ENCODE data around the gene C1QTNF6. TPM values are rescaled to one million over a fixed set of nuclear protein-coding genes. Genes with fewer than 3 reads are reported as not detected.

Gene C1QTNF6
- polyA plus RNA-seq, 1 donor (not counting 4 experiments of a cell fraction or from before 2014, with no cell fraction given), result 17.1 TPM

- Histone ChIP-seq H3K36me3 (ENCODE audit: control insufficient read depth in 2 of 2, extremely low read depth in 1 of 2, insufficient read depth in 2 of 2, low read length in 2 of 2) (no peaks in the 10 kb centered on the region), H2AFZ (ENCODE audit: control insufficient read depth, low read length) (no peak overlapping the region), H3K4me1 (ENCODE audit: control insufficient read depth, extremely low read depth, insufficient read depth, low read length) (peaks cover 27% of the 10 kb centered on the region), H3K9ac (ENCODE audit: control insufficient read depth, extremely low read depth, insufficient read depth, low read length) (no peak overlapping the region), H3K4me3 (ENCODE audit: control insufficient read depth in 2 of 3, extremely low read depth in 1 of 3, insufficient read depth in 2 of 3, low read depth in 1 of 3, low read length in 3 of 3) (no peak overlapping the region), H3K9me1 (ENCODE audit: control insufficient read depth, extremely low read depth, insufficient read depth, low read length) (peaks cover 2% of the 10 kb centered on the region), H3K27me3 (ENCODE audit: control insufficient read depth, extremely low read depth, insufficient read depth, low read length) (no peaks in the 10 kb centered on the region), H3K4me2 (ENCODE audit: control insufficient read depth, extremely low read depth, insufficient read depth, low read depth, low read length) (peak overlapping the region; percentile 46), H3K27ac (ENCODE audit: control insufficient read depth, insufficient read depth, low read length) (no peak overlapping the region), H4K20me1 (ENCODE audit: control insufficient read depth, extremely low read depth, insufficient read depth, low read length) (no peaks in the 10 kb centered on the region), H3K9me3 (ENCODE audit: control insufficient read depth, low read depth, low read length) (no peaks in the 10 kb centered on the region), H3K79me2 (ENCODE audit: control insufficient read depth, insufficient read depth, low read length) (no peaks in the 10 kb centered on the region)
- no peak for DNase-seq (ENCODE audit: low read depth, low spot score)
- TF ChIP-seq CTCF (optimal IDR thresholded peaks at IDR 0.05 in 1 of 3, IDR thresholded peaks at IDR 0.05 in 1 of 3, conservative IDR thresholded peaks at IDR 0.05 in 1 of 3; ENCODE audit: extremely low read depth in 1 of 3, insufficient read depth in 2 of 3, low read length in 3 of 3) (no peak), EZH2 (IDR thresholded peaks at IDR 0.05; ENCODE audit: low read length) (no peak)
- FAIRE-seq, result no peak
- dilution Hi-C loops (cut with MboI; ENCODE audit: extremely low pct_ligation_motif_present, low sequenced_read_pairs), result no loop called here
Measured at GRCh38 chr22:37146507-37147180, 41.4 kb downstream of the C1QTNF6 start.

- DNase-seq (ENCODE audit: low read depth, low spot score), result no peak
- H3K9ac ChIP-seq (ENCODE audit: control insufficient read depth, extremely low read depth, insufficient read depth, low read length), result no peak overlapping the region
- no peak overlapping the region for H2AFZ ChIP-seq (ENCODE audit: control insufficient read depth, low read length)
- no peaks in the 10 kb centered on the region for H3K79me2 ChIP-seq (ENCODE audit: control insufficient read depth, insufficient read depth, low read length)
- H4K20me1 ChIP-seq (ENCODE audit: control insufficient read depth, extremely low read depth, insufficient read depth, low read length), result no peaks in the 10 kb centered on the region
- no peaks in the 10 kb centered on the region for H3K9me3 ChIP-seq (ENCODE audit: control insufficient read depth, low read depth, low read length)
- no peak for TF ChIP-seq CTCF (optimal IDR thresholded peaks at IDR 0.05 in 1 of 3, IDR thresholded peaks at IDR 0.05 in 1 of 3, conservative IDR thresholded peaks at IDR 0.05 in 1 of 3; ENCODE audit: extremely low read depth in 1 of 3, insufficient read depth in 2 of 3, low read length in 3 of 3)
- no peak for TF ChIP-seq EZH2 (IDR thresholded peaks at IDR 0.05; ENCODE audit: low read length)
- no peak overlapping the region for H3K27ac ChIP-seq (ENCODE audit: control insufficient read depth, insufficient read depth, low read length)
- FAIRE-seq, result peak; percentile 87
- H3K4me3 ChIP-seq (ENCODE audit: control insufficient read depth in 2 of 3, extremely low read depth in 1 of 3, insufficient read depth in 2 of 3, low read depth in 1 of 3, low read length in 3 of 3), result no peak overlapping the region
- no peaks in the 10 kb centered on the region for H3K36me3 ChIP-seq (ENCODE audit: control insufficient read depth in 2 of 2, extremely low read depth in 1 of 2, insufficient read depth in 2 of 2, low read length in 2 of 2)
- dilution Hi-C loops (cut with MboI; ENCODE audit: extremely low pct_ligation_motif_present, low sequenced_read_pairs), result no loop called here
- H3K9me1 ChIP-seq (ENCODE audit: control insufficient read depth, extremely low read depth, insufficient read depth, low read length), result peaks cover 2% of the 10 kb centered on the region
- H3K27me3 ChIP-seq (ENCODE audit: control insufficient read depth, extremely low read depth, insufficient read depth, low read length), result no peaks in the 10 kb centered on the region
- H3K4me1 ChIP-seq (ENCODE audit: control insufficient read depth, extremely low read depth, insufficient read depth, low read length), result peaks cover 27% of the 10 kb centered on the region
- peak overlapping the region; percentile 46 for H3K4me2 ChIP-seq (ENCODE audit: control insufficient read depth, extremely low read depth, insufficient read depth, low read depth, low read length)
Measured at GRCh38 chr22:37146051-37146385, 42.0 kb downstream of the C1QTNF6 start.

Data from keratinocyte (primary cell).